Activated CD8-positive, alpha-beta memory T cell treated with anti-CD3 and anti-CD28 coated beads, Interleukin-2, amount 50 U/mL, for 1 hour (primary cell): ENCODE data around the gene GRAMD2B.
"Not testable (repeated sequence)": the region's sequence is repeated elsewhere in the genome, so short reads cannot be mapped to it uniquely, and the experiment has no call there.

ENCODE experiments used
- DNase-seq: peaks from one replicate; pipeline ENCODE4 v3.0.0-alpha.2; 2020; ENCODE audit errors: extremely low read depth

Gene GRAMD2B

GRCh38 chr5:126449751-126450271 lies 26.6 kb downstream of the GRAMD2B start:
- no peak for DNase-seq

DNA sequence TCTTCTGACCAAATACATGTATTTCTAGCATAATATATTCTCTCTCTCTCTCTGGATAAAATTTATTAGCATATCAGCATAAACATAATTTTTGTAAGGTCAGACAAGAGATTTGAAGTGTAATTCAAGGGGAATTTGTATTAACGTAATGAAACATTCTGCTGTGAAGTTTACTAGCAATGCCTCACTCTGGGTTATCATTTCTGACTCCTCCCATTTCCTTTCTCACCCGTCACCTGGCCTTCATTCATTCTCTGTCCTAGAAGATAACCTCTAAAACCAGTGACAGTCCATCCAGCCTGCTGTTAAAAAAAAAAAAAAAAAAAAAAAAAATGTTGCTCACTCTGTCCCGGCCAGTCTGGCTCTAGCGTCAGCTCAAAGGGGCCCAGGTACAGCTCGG lies 27.1 kb downstream of the GRAMD2B start:
- DNase-seq = no peak

GRCh38 chr5:126450907-126451306 lies 27.7 kb downstream of the GRAMD2B start:
- DNase-seq = no peak

DNA sequence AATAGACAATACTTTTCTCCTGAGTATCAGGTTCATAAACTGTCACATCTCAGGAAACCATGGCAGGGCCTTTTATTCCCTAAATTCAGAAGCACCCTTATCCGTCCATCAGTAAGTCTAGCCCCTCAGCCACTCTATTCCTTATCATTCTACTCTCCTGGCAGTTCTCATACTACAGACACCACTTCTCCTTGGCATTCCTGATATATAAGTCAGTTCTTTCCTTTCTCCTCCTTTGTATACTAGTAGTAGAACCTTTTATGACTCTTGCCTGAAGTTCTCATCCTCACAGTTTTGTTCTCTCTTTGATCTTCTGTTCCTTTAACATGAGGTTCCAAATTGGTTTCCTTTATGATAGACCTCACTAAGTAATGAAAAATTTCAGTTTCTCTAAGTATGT lies 29.3 kb downstream of the GRAMD2B start:
- no peak for DNase-seq

DNA sequence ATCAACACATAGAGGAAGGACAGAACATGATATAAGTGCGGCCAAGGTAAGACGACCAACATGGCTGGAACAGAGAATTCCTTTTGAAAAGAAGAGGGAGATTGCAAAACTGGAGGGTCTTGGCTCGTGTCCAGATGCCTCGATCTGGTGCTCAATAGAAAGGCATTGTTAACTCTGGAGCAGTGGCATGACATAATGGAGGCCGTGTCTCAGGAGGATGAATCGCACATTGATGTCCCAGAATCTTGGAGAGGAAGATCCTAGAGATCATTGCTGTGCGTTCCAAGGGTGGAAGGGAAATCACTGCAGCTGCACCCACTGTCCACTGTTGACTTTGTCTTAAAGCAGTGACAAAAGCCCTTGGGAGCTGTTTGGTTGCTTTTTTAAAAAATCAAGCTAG lies 30.9 kb downstream of the GRAMD2B start:
- no peak for DNase-seq

DNA sequence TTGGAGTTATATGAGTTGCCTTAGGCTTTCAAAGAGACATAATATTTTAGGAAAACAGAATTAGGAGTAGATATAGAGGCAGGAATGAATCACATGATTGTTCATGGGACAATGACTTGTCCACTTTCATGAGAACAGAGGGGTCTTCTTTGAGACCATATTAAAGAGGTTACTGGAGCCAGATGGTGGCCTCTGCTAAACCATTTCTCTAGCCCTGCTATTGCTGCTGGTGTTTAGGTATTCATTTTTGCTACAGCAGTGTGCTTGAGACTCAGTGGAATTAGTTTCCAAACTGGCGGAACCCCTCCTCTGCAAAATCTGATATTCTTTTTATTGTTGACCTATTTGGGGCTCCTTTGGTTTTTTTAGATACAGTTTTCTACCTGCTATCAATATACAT lies 31.3 kb downstream of the GRAMD2B start:
- no peak for DNase-seq

- no peak for DNase-seq
Measured at GRCh38 chr5:126455264-126455663, 32.1 kb downstream of the GRAMD2B start.

- DNase-seq = no peak
Measured at GRCh38 chr5:126455728-126456127, 32.5 kb downstream of the GRAMD2B start.

DNA sequence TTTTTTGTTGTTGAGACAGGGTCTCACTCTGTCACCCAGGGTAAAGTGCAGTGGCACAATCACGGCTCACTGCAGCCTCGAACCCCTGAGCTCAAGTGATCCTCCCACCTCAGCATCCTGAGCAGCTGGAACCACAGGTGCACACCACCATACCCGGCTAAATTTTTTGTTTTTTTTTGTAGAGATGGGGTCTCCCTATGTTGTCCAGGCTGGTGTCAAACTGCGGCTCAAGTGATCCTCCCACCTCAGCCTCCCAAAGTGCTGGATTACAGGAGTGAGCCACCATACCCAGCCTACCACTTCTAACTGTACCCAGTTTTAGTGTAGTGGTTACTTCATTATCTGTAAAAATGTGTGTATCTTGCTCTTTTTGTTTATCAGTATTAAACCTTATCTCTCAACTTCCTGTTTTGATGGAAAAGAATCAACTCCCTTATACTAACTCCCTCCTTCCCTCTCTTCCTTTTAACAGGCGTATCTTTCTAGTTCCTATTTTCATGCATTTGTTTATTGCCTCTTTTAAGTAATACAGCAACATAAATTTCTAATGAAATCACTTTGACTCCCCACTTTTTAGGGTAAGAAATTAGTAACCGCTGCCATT lies 33.1 kb downstream of the GRAMD2B start:
- no peak for DNase-seq

DNA sequence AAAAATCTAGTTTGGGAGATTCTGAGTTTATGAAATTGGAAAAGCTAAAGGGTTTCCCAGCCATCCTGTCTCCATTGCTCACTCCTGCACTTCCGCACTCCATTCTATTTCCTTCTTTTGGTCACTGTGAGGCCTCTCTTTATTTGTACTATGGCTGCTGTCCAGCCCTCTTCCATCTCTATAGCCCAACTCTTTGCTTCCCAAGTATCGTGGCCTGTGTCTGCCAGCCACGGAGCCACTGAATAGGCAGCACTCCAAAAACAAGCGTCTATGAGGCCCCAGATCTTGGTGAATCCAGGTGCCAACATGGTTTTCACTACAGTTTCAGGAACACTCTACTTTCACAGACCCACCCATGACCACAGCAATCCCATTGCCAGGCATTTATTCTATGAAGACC lies 37.2 kb downstream of the GRAMD2B start:
- DNase-seq = no peak

- no peak for DNase-seq
Measured at GRCh38 chr5:126460977-126461376, 37.8 kb downstream of the GRAMD2B start.

GRCh38 chr5:126461838-126462237 lies 38.6 kb downstream of the GRAMD2B start:
- DNase-seq = no peak

DNA sequence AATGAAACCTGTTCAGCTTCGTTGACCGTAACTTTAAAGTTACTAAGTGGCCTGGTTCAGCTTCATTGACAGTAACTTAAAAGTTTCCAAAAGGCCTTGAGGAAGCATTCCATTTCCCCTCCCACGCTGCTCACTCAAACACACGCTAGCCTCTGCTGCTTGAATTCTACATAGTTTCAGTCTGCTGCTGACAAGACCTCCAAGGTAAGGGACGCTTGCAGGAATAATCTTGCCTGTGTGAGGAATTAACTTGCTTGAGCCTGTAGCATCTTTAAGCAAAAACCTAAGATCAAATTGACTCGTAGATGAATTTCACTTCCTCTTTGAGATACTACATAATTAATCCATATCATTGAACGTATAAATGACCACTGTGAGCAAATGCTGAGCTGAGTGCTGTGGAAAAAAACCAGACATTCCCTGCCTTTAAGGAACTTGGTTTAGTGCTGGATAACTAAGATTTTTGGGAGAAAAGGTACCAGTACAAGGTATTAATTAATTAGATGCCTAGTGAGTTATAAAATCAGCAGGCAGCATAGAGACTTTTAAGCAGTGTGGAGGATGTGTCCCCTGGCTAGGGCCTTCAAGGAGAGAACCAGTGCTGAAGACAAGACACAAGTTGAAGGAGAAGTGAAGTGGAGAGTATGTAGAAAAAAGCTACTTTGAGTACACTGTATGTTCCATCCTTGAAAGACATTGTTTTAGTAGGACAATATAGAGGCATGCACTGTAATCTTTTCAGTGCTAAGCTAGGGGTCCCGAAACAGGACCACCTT lies 39.2 kb downstream of the GRAMD2B start:
- no peak for DNase-seq

GRCh38 chr5:126464016-126464415 lies 40.8 kb downstream of the GRAMD2B start:
- no peak for DNase-seq

DNA sequence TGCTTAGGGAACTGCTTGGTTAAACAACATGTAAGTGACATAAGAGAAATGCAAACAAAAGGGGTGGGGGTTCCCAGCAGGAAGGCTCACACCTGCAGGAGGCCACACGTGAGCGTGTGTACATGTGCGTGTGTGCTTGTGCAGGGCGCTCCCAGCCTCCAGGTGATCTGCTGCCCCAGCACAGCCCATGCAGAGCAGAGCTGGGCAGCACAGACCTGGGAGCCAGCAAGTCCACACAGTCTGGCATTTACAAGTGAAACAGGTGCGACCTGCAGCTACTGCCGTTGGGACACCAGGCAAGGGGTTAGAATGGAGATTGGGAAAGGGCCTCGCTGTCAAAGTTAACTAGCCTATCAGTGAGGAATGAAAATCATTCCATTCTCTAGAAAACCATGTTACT lies 41.8 kb downstream of the GRAMD2B start:
- no peak for DNase-seq

DNA sequence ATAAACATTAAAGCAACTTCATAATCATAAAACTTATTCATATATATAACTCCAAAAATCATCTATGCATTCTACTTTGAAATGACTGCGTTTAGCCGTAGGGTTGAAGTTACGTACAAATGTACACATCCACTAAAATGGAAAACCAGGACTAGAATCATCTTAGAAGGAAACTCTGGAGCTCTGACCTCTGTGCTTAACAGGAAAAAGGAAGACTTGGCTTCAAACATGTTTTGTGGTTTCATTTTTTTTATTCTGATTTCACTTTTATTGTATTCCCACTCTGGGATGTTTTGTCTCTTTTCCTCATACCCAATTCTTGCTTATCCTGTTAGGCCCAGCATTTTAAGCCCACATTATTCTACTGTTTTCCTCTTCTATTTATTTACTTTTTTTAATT lies 44.9 kb downstream of the GRAMD2B start:
- DNase-seq = no peak

DNA sequence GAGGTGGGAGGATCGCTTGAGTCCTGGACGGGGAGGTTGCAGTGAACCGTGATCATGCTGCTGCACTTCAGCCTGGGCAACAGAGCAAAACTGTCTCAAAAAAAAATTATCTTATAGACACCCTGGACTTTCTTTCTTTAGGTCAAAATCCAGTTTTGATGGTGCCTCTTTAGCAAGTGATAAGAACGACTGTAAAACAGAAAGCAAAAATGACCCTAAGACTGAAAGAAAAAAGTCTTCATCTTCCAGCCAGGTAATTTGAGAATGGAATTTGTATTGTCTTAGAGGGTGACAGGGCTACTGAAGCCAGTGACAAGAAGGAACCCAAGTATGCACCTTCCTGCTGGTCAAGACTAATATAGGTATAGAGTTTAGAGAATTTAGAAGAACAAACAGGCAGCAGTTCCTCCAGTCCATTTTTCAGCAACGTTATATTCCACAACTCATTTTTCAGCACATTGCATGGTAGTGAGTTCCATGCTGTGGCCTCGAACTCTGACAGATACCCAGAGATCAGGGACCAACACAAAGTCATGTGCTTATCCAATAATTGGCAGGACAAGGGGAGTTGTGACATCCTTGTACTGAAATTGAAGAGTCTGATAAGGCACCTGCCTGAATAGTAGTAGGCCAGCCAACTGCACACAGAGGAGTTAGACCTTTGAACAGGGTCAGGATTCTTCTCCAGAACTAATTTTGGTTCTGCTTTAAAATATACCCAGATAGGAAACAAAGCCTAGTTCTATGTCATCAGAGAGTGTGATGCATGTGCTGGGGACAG lies 46.5 kb downstream of the GRAMD2B start:
- DNase-seq = no peak

GRCh38 chr5:126470529-126470928 lies 47.3 kb downstream of the GRAMD2B start:
- DNase-seq = not testable (repeated sequence)

DNA sequence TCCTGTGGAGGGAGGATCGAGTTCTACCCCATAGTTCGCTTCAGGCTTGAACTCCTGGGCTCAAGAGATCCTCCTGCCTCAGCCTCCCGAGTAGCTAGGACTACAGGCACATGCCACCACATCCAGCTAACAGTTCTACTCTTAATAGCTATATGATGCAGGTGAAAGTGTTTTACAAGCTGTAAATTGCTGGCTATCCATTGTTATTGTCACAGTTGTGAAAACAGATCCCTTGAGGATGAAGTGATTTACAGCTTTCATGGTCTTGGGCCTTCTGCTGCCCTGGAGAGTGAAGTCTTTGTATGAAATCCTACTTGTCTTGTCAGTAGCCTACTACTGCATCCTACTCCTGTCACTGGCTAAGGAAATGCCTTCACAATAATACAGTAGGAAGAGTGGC lies 48.0 kb downstream of the GRAMD2B start:
- no peak for DNase-seq

- no peak for DNase-seq
Measured at GRCh38 chr5:126471875-126472537, 48.8 kb downstream of the GRAMD2B start.

DNA sequence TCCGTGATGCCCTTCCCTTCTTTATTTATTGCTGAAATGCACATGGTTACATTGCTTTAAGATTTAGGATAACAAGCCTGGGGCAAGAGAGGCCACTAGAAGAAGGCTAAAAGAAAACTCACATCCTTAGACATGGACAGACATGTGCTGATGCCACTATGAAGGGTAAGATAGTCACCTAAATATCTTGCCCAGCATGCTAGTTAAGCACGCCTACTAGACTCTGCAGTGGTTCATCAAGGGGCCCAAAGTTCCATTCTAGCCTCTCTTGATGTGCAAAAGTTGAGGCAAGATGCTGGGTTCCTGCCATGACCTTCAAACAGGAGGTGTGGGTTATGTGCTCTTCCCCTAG lies 49.3 kb downstream of the GRAMD2B start:
- no peak for DNase-seq
